ENCODE data around the gene SYNC.
"Not testable (repeated sequence)": the region's sequence is repeated elsewhere in the genome, so short reads cannot be mapped to it uniquely, and the experiment has no call there.

The SYNC gene

DNA sequence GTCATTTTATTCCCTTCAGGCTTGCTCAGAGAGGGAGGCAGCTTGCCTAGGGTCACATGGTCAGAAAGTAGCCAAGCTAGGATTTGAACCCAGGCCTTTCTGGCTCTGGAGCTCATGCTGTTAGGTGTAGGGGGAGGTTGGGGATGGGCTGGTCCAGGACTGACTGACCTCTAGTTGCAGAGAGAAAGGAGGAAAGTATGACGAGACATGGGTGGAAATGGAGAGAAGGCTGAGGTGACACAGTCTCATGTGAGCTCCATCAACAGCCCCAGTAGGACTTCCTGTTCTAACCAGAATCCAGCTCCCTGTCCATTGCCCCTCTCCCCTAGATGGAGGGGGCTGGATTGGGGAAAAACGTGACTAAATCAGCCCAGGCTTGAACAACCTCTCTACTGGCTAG, 15.5 kb upstream of the SYNC start:
- Histone ChIP-seq H3K4me1 (ENCODE audit: insufficient read depth, low read length) (peaks cover 10% of the 10 kb centered on the region; the same call in 1 of the 2 replicates), H3K9me3 (ENCODE audit: insufficient read depth, low read depth, low read length) (no peaks in the 10 kb centered on the region), H3K36me3 (ENCODE audit: insufficient read depth, low read depth, low read length) (no peaks in the 10 kb centered on the region), H3K27me3 (ENCODE audit: insufficient read depth, low read length) (no peaks in the 10 kb centered on the region), H3K4me3 (ENCODE audit: low read length) (no peak overlapping the region), H3K9ac (ENCODE audit: low read depth, low read length) (no peak overlapping the region), H3K27ac (ENCODE audit: low read length) (no peak overlapping the region)

DNA sequence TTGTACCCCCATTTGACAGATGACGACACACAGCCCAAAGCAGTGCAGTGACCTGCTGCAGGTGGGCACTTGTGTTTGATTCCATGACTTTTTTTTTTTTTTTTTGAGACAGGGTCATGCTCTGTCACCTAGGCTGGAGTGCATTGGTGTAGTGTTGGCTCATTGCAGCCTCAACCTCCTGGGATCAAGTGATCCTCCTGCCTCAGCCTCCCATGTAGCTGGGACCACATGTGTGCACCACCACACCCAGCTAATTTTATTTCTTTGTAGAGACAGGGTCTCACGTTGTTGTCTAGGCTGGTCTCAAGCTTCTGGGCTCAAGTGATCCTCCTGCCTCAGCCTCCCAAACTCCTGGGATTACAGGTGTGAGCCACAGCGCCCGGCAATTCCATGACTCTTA, 14.9 kb upstream of the SYNC start:
- Histone ChIP-seq H3K9ac (ENCODE audit: low read depth, low read length) (peak overlapping the region; percentile 66; the same call in 1 of the 2 replicates), H3K4me3 (ENCODE audit: low read length) (no peak overlapping the region), H3K9me3 (ENCODE audit: insufficient read depth, low read depth, low read length) (no peaks in the 10 kb centered on the region), H3K36me3 (ENCODE audit: insufficient read depth, low read depth, low read length) (no peaks in the 10 kb centered on the region), H3K27me3 (ENCODE audit: insufficient read depth, low read length) (no peaks in the 10 kb centered on the region), H3K4me1 (ENCODE audit: insufficient read depth, low read length) (peaks cover 10% of the 10 kb centered on the region; the same call in 1 of the 2 replicates), H3K27ac (ENCODE audit: low read length) (no peak overlapping the region)

DNA sequence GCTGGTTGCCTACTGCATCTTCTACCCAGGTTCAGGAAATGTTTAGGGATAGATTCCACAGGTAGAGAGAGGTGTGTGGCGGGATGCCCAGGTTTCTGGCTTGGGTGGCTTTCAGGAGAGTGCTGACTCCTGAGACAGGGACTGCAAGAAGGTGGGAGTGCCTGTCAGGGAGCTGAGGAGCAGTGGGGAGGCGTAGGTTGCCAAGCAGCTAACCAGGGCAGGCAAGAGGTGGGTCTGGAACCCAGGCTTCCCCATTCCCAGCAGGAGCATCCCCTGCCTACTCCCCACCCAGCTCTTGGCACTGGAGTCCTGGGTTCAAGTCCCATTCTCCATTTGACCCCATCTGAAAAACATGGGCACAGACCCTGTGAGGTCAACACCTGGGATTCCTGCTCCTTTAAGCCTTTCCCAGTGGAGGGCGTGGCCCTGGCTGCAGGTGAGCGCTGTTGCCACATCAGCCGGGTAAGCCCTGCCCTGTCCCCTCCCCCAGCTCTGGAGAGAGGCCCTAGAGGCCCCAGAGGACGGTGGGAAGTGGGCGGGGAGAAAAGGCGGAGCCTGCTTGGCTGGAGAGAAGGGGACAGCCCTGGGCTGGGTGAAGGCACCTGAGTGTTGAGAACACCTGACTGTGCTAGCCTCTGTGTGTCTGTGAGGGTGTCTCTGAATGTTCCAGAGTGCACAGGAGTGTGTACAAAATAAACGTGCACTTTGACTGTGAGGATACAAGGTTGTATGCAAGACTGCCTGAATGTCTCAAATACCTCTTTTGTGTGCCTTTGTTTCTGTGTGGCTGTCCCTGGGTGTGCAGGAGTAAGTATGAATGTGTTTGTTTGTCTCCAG, 14.0 kb upstream of the SYNC start:
- Histone ChIP-seq H3K27me3 (ENCODE audit: insufficient read depth, low read length) (no peaks in the 10 kb centered on the region), H3K9me3 (ENCODE audit: insufficient read depth, low read depth, low read length) (no peaks in the 10 kb centered on the region), H3K36me3 (ENCODE audit: insufficient read depth, low read depth, low read length) (no peaks in the 10 kb centered on the region), H3K27ac (ENCODE audit: low read length) (peak overlapping the region; percentile 58), H3K4me3 (ENCODE audit: low read length) (peak overlapping the region; percentile 61), H3K9ac (ENCODE audit: low read depth, low read length) (peak overlapping the region; percentile 66; the same call in 1 of the 2 replicates), H3K4me1 (ENCODE audit: insufficient read depth, low read length) (peaks cover 10% of the 10 kb centered on the region; the same call in 1 of the 2 replicates)

DNA sequence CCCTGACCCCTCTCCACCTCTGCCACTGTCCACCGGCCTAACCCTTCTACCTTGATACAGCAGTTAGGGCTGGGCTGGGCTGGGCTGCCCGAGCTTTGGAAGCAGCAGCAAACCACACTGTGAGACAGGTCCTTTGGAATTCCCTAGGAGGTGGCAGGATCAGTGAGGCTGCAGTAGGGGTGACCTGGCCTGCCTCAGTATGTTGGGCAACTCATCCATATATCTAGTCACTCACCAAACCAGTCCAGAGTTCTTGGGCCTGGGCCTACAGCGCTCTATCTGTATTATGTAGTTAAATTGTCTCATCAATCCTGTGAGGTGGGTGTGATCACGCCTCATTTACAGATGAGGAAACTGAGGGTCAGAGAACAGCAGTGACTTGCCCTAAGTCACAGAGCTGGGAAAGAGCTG, 13.3 kb upstream of the SYNC start:
- Histone ChIP-seq H3K27ac (ENCODE audit: low read length) (no peak overlapping the region), H3K4me3 (ENCODE audit: low read length) (no peak overlapping the region), H3K9ac (ENCODE audit: low read depth, low read length) (no peak overlapping the region), H3K27me3 (ENCODE audit: insufficient read depth, low read length) (no peaks in the 10 kb centered on the region), H3K4me1 (ENCODE audit: insufficient read depth, low read length) (peaks cover 10% of the 10 kb centered on the region; the same call in 1 of the 2 replicates), H3K9me3 (ENCODE audit: insufficient read depth, low read depth, low read length) (no peaks in the 10 kb centered on the region), H3K36me3 (ENCODE audit: insufficient read depth, low read depth, low read length) (no peaks in the 10 kb centered on the region)

DNA sequence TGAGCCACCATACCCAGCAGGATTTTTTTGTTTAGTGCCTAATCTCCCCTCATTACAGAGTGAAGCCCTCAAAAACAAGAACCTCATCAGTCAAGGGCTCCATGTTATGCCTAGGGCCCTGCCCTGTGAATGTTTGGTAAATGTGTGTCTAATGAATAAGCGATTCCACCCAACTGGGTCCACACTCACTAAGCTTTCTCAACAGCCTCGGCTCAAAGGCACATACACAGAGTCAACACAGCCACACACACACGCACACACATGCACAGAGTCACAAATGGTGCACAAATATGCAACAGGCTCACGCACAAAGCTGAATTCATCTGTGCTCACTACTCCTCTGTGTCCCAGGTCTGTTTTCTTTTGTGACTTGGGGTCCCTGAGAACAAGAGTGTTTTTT, 11.7 kb upstream of the SYNC start:
- Histone ChIP-seq H3K27ac (ENCODE audit: low read length) (no peak overlapping the region), H3K27me3 (ENCODE audit: insufficient read depth, low read length) (no peaks in the 10 kb centered on the region), H3K9ac (ENCODE audit: low read depth, low read length) (no peak overlapping the region), H3K4me1 (ENCODE audit: insufficient read depth, low read length) (peaks cover 10% of the 10 kb centered on the region; the same call in 1 of the 2 replicates), H3K4me3 (ENCODE audit: low read length) (no peak overlapping the region), H3K36me3 (ENCODE audit: insufficient read depth, low read depth, low read length) (no peaks in the 10 kb centered on the region), H3K9me3 (ENCODE audit: insufficient read depth, low read depth, low read length) (no peaks in the 10 kb centered on the region)

DNA sequence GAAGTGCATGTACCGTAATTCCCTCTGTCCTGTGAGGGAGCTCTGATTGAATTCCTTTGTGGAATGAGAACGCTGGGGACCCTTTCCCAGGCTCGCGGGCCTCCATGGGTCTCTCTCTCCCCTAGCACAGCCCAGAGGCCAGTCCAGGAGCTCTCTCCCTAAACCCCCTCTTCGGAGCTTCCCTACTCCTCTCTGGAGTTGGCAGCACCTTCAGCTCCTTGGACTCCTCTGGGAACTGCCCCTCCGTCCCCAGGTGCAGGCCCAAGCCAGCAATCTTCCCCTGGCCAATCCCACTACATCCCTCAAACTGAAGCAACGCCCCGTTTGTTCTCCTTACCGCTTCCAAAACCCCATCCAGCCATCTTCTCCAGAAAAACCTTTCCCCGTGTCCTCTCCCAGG, 10.5 kb upstream of the SYNC start:
- H3K4me1 ChIP-seq (ENCODE audit: insufficient read depth, low read length), result peaks cover 10% of the 10 kb centered on the region; the same call in 1 of the 2 replicates
- no peaks in the 10 kb centered on the region for H3K36me3 ChIP-seq (ENCODE audit: insufficient read depth, low read depth, low read length)
- no peaks in the 10 kb centered on the region for H3K27me3 ChIP-seq (ENCODE audit: insufficient read depth, low read length)
- H3K27ac ChIP-seq (ENCODE audit: low read length), result no peak overlapping the region
- no peak overlapping the region for H3K4me3 ChIP-seq (ENCODE audit: low read length)
- H3K9ac ChIP-seq (ENCODE audit: low read depth, low read length), result no peak overlapping the region
- no peaks in the 10 kb centered on the region for H3K9me3 ChIP-seq (ENCODE audit: insufficient read depth, low read depth, low read length)

DNA sequence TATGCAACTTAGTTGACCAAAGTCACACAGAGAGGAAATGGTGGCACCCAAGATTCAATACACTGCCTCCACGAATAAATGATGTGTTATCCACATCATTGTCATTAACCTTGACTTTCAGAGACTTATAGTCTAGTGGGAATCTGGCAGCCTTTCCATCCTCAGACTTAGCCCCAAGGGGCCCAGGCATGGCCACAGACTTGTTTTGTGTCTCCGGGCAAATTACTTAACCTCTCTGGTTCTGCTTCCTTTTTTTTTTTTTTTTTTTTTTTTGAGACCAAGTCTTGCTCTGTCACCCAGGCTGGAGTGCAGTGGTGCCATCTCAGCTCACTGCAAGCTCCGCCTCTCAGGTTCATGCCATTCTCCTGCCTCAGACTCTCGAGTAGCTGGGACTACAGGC, 8.7 kb upstream of the SYNC start:
- not testable (repeated sequence) for H3K4me1 ChIP-seq (ENCODE audit: insufficient read depth, low read length); H3K27me3 ChIP-seq (ENCODE audit: insufficient read depth, low read length); H3K36me3 ChIP-seq (ENCODE audit: insufficient read depth, low read depth, low read length); H3K4me3 ChIP-seq (ENCODE audit: low read length); H3K9me3 ChIP-seq (ENCODE audit: insufficient read depth, low read depth, low read length); H3K9ac ChIP-seq (ENCODE audit: low read depth, low read length); H3K27ac ChIP-seq (ENCODE audit: low read length)

DNA sequence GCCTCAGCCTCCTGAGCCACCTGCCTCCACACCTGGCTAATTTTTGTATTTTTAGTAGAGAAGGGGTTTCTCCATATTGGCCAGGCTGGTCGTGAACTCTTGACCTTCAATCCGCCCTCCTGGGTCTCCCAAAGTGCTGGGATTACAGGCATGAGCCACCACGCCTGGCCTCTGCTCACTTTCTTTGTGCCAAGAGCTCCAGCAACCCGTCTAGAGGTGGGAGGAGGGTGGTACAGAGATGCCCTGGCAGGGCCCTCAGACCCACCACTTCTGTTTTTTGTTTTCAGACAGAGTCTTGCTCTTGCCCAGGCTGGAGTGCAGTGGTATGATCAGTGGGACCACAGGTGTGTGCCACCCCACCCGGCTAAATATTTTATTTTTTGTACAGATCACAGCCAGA, 6.9 kb upstream of the SYNC start:
- Histone ChIP-seq H3K9me3 (ENCODE audit: insufficient read depth, low read depth, low read length) (no peaks in the 10 kb centered on the region), H3K27me3 (ENCODE audit: insufficient read depth, low read length) (peaks cover 4% of the 10 kb centered on the region; the same call in 1 of the 2 replicates), H3K36me3 (ENCODE audit: insufficient read depth, low read depth, low read length) (no peaks in the 10 kb centered on the region), H3K9ac (ENCODE audit: low read depth, low read length) (no peak overlapping the region), H3K27ac (ENCODE audit: low read length) (no peak overlapping the region), H3K4me3 (ENCODE audit: low read length) (no peak overlapping the region), H3K4me1 (ENCODE audit: insufficient read depth, low read length) (no peaks in the 10 kb centered on the region)

DNA sequence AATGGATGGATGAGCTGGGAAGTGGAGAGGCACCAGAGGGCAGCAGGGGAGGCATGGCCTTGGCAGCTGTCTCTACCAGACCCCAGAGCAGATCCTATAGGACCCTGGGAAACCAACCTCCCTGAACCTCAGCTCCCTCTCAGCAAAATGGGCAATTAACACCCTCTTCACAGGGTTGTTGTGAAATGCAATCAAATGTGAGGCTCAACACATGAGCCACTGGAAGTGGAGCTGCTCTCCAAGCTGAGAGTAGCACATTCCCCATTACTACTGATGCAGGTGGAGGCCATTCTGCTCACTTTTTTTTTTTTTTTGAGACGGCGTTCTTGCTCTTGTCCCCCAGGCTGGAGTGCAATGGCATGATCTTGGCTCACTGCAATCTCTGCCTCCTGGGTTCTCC, 6.5 kb upstream of the SYNC start:
- Histone ChIP-seq H3K4me3 (ENCODE audit: low read length) (no peak overlapping the region), H3K4me1 (ENCODE audit: insufficient read depth, low read length) (no peaks in the 10 kb centered on the region), H3K27me3 (ENCODE audit: insufficient read depth, low read length) (peaks cover 8% of the 10 kb centered on the region), H3K27ac (ENCODE audit: low read length) (no peak overlapping the region), H3K9me3 (ENCODE audit: insufficient read depth, low read depth, low read length) (no peaks in the 10 kb centered on the region), H3K9ac (ENCODE audit: low read depth, low read length) (no peak overlapping the region), H3K36me3 (ENCODE audit: insufficient read depth, low read depth, low read length) (no peaks in the 10 kb centered on the region)

DNA sequence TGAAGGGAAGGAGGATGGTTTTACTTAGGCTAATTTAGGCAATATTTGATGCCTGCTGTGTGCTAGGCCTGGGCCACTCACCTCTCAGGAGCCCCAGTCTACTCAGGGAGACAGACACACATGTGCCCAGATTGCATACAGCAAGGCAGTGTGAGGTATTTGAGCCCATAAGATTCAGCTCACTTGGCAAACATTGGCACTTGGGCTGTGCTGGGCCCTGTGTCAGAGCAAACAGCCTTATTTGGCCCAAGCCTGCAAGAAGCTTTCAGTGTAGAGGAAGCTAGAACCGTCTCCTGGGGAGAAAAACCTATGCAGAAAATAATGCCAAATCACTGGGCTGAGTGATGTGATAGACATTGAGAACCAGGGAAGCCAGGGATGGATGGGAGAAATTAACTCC, 3.9 kb upstream of the SYNC start:
- Histone ChIP-seq H3K4me3 (ENCODE audit: low read length) (no peak overlapping the region), H3K4me1 (ENCODE audit: insufficient read depth, low read length) (0 out of 2 replicates have a peak, but pooled peaks cover 7% of the 10 kb centered on the region), H3K27me3 (ENCODE audit: insufficient read depth, low read length) (peaks cover 32% of the 10 kb centered on the region), H3K27ac (ENCODE audit: low read length) (no peak overlapping the region), H3K9me3 (ENCODE audit: insufficient read depth, low read depth, low read length) (no peaks in the 10 kb centered on the region), H3K9ac (ENCODE audit: low read depth, low read length) (no peak overlapping the region), H3K36me3 (ENCODE audit: insufficient read depth, low read depth, low read length) (no peaks in the 10 kb centered on the region)

DNA sequence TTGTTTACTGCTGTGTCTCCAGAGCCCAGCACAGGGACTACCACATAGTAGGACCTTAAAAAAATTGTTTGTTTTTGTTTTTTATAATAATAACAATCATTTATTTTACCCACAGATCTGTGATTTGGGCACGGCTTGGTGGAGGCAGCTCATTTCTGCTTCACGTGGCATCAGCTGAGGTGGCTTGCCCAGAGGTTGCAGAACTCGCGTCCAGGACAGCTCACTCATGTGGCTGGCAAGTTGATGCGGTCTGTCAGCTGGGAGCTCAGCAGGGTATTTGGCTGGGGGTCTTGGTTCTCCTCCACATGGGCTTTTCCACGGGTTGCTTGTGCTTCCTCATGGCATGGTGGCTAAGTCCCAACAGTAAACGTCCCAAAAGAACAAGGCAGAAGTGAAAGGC, 2.9 kb upstream of the SYNC start:
- H3K4me3 ChIP-seq (ENCODE audit: low read length), result no peak overlapping the region
- H3K9ac ChIP-seq (ENCODE audit: low read depth, low read length), result no peak overlapping the region
- H3K36me3 ChIP-seq (ENCODE audit: insufficient read depth, low read depth, low read length), result no peaks in the 10 kb centered on the region
- peaks cover 38% of the 10 kb centered on the region for H3K27me3 ChIP-seq (ENCODE audit: insufficient read depth, low read length)
- H3K4me1 ChIP-seq (ENCODE audit: insufficient read depth, low read length), result 0 out of 2 replicates have a peak, but pooled peaks cover 7% of the 10 kb centered on the region
- H3K9me3 ChIP-seq (ENCODE audit: insufficient read depth, low read depth, low read length), result no peaks in the 10 kb centered on the region
- no peak overlapping the region for H3K27ac ChIP-seq (ENCODE audit: low read length)

Measured in iPS-20b (cell line).